ENCODE data around the gene NPPB. TPM values are rescaled to one million over a fixed set of nuclear protein-coding genes. Genes with fewer than 3 reads are reported as not detected.

The NPPB gene
- total and polyA plus RNA-seq, 2 experiments from 2014 or later, result 0.95 TPM; not detected in 1

DNA sequence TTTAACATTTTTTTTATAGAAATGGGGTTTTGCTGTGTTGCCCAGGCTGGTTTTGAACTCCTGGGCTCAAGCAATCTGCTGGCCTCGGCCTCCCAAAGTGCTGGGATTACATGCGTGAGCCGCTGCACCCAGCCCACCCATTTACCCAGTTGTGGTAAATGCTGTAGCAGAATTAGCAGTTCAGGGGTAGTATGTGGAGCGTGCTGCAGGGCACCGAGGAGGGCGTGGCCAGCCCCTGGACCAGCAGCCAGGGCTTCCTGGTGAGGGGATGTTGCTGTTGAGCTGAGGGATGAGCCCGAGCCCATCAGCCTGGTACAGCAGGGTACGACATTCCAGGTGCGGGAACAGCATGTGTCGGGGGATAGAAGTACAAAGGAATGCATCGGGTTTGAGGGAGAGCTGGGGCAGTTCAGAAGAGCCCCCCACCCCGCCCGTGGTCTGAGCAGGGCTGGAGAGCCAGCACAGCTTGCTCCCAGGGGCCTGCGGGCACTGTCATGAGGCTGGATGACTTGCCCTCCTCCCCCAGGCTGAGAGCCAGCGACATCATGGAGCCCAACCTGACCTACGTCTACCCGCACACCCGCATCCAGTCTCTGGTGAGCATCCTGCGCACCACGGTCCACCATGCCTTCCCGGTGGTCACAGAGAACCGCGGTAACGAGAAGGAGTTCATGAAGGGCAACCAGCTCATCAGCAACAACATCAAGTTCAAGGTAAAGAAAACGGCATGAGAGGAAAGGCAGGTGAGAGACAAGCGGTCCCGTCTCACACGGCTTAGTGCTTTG is 23.1 kb downstream of the NPPB start:
- H3K4me3 ChIP-seq, result no peak overlapping the region
- H3K27ac ChIP-seq (ENCODE audit: low read depth), result no peak overlapping the region
- H3K4me1 Mint-ChIP-seq, result no peaks in the 10 kb centered on the region; the same call in 2 of the 3 replicates
- no peaks in the 10 kb centered on the region for H3K9me3 Mint-ChIP-seq
- no peaks in the 10 kb centered on the region for H3K4me1 ChIP-seq (ENCODE audit: insufficient read depth)
- ATAC-seq (no peak), DNase-seq (ENCODE audit: low spot score) (no peak)
- H3K9me2 ChIP-seq (ENCODE audit: insufficient read depth), result no peaks in the 10 kb centered on the region
- peaks cover 82% of the 10 kb centered on the region for H3K36me3 Mint-ChIP-seq (ENCODE audit: low read depth)
- no peaks in the 10 kb centered on the region for H3K79me2 ChIP-seq (replicated peaks; ENCODE audit: insufficient read depth)
- H3K4me3 Mint-ChIP-seq, result no peak overlapping the region
- H3K27me3 Mint-ChIP-seq (ENCODE audit: insufficient read depth, low read depth, poor library complexity), result peaks cover 11% of the 10 kb centered on the region
- peaks cover 24% of the 10 kb centered on the region; the same call in 1 of the 2 replicates for H4K20me1 ChIP-seq (replicated peaks; ENCODE audit: insufficient read depth)
- H3K36me3 ChIP-seq (ENCODE audit: insufficient read depth), result peaks cover 61% of the 10 kb centered on the region
- H3F3A ChIP-seq (replicated peaks; ENCODE audit: low read depth), result peaks cover 47% of the 10 kb centered on the region
- H3K4me2 ChIP-seq, result no peak overlapping the region
- H3K27ac Mint-ChIP-seq, result no peak overlapping the region
- H2AFZ ChIP-seq, result no peak overlapping the region
- TF ChIP-seq ZNF462 (CRISPR knock-in tag; IDR thresholded peaks at IDR 0.05) (no peak), EZH2 (IDR thresholded peaks at IDR 0.05; ENCODE audit: low read depth, unreplicated experiment) (no peak), ZNF331 (CRISPR knock-in tag; IDR thresholded peaks at IDR 0.05; ENCODE audit: low read depth) (no peak), CREB1 (CRISPR knock-in tag; IDR thresholded peaks at IDR 0.05; ENCODE audit: low read depth) (no peak), JUNB (IDR thresholded peaks at IDR 0.05; ENCODE audit: unreplicated experiment) (no peak), EZH2phosphoT487 (IDR thresholded peaks at IDR 0.05; ENCODE audit: unreplicated experiment) (no peak), ETS1 (IDR thresholded peaks at IDR 0.05) (no peak), STAT1 (IDR thresholded peaks at IDR 0.05; ENCODE audit: unreplicated experiment) (no peak), NANOG (IDR thresholded peaks at IDR 0.05; ENCODE audit: borderline replicate concordance) (no peak), ZNF114 (CRISPR knock-in tag; IDR thresholded peaks at IDR 0.05) (no peak), POLR2AphosphoS5 (IDR thresholded peaks at IDR 0.05; ENCODE audit: low read depth) (no peak)
- TF ChIP-seq, protein P1, sequence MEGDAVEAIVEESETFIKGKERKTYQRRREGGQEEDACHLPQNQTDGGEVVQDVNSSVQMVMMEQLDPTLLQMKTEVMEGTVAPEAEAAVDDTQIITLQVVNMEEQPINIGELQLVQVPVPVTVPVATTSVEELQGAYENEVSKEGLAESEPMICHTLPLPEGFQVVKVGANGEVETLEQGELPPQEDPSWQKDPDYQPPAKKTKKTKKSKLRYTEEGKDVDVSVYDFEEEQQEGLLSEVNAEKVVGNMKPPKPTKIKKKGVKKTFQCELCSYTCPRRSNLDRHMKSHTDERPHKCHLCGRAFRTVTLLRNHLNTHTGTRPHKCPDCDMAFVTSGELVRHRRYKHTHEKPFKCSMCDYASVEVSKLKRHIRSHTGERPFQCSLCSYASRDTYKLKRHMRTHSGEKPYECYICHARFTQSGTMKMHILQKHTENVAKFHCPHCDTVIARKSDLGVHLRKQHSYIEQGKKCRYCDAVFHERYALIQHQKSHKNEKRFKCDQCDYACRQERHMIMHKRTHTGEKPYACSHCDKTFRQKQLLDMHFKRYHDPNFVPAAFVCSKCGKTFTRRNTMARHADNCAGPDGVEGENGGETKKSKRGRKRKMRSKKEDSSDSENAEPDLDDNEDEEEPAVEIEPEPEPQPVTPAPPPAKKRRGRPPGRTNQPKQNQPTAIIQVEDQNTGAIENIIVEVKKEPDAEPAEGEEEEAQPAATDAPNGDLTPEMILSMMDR (conservative IDR thresholded peaks at IDR 0.05; ENCODE audit: low read depth in 2 of 2), result no peak
- TF ChIP-seq, protein P2, sequence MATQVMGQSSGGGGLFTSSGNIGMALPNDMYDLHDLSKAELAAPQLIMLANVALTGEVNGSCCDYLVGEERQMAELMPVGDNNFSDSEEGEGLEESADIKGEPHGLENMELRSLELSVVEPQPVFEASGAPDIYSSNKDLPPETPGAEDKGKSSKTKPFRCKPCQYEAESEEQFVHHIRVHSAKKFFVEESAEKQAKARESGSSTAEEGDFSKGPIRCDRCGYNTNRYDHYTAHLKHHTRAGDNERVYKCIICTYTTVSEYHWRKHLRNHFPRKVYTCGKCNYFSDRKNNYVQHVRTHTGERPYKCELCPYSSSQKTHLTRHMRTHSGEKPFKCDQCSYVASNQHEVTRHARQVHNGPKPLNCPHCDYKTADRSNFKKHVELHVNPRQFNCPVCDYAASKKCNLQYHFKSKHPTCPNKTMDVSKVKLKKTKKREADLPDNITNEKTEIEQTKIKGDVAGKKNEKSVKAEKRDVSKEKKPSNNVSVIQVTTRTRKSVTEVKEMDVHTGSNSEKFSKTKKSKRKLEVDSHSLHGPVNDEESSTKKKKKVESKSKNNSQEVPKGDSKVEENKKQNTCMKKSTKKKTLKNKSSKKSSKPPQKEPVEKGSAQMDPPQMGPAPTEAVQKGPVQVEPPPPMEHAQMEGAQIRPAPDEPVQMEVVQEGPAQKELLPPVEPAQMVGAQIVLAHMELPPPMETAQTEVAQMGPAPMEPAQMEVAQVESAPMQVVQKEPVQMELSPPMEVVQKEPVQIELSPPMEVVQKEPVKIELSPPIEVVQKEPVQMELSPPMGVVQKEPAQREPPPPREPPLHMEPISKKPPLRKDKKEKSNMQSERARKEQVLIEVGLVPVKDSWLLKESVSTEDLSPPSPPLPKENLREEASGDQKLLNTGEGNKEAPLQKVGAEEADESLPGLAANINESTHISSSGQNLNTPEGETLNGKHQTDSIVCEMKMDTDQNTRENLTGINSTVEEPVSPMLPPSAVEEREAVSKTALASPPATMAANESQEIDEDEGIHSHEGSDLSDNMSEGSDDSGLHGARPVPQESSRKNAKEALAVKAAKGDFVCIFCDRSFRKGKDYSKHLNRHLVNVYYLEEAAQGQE (IDR thresholded peaks at IDR 0.05; ENCODE audit: unreplicated experiment), result no peak
- no peaks in the 10 kb centered on the region for H3K27me3 ChIP-seq (ENCODE audit: insufficient read depth)

Measured in GM23338 (cell line).